Brain microvascular endothelial cell (primary cell): ENCODE data around the gene MPHOSPH8.

Experiments used
- DNase-seq: peaks from one replicate; pipeline ENCODE4 v3.0.0-alpha.2; 2020
- H3K27ac ChIP-seq: fragments of 250-450 bp; sonication (Bioruptor Pico); 2 replicates; pipeline ENCODE4 v1.5.1; 2020; ENCODE audit warnings: mild to moderate bottlenecking, moderate library complexity
- H3K27me3 ChIP-seq: fragments of 250-450 bp; sonication (Bioruptor Pico); replicated peaks from 2 replicates; pipeline ENCODE4 v1.5.1; 2020; ENCODE audit warnings: mild to moderate bottlenecking
- H3K36me3 ChIP-seq: fragments of 250-450 bp; sonication (Bioruptor Pico); replicated peaks from 2 replicates; pipeline ENCODE4 v1.5.1; 2020; ENCODE audit warnings: mild to moderate bottlenecking
- H3K4me3 ChIP-seq: 2 replicates; pipeline ENCODE4 v1.5.1; 2011; ENCODE audit warnings: low read depth, mild to moderate bottlenecking, control low read depth, low read length, moderate library complexity
- CTCF ChIP-seq: IDR thresholded peaks from 2 replicates; pipeline ENCODE4 v1.5.1; 2011; ENCODE audit warnings: low read depth, mild to moderate bottlenecking, moderate library complexity, low read length, control low read depth, inconsistent platforms; ENCODE audit errors: missing control alignments
- in situ Hi-C: cut with HindIII; loops from 2 replicates; pipeline ENCODE4 v1.10.0; 2017; ENCODE audit warnings: low sequenced_read_pairs, low pct_ligation_motif_present

The MPHOSPH8 gene

GRCh38 chr13:19590423-19590822, 43.0 kb upstream of the MPHOSPH8 start:
- TF ChIP-seq CTCF: no peak
- Histone ChIP-seq H3K27ac (no peak overlapping the region), H3K36me3 (no peaks in the 10 kb centered on the region), H3K27me3 (no peaks in the 10 kb centered on the region), H3K4me3 (no peak overlapping the region)
- in situ Hi-C loops: no loop called here
- no peak for DNase-seq

- no peak overlapping the region for H3K4me3 ChIP-seq
- no peak for TF ChIP-seq CTCF
- H3K27me3 ChIP-seq: no peaks in the 10 kb centered on the region
- no peak overlapping the region for H3K27ac ChIP-seq
- DNase-seq: no peak
- in situ Hi-C loops: no loop called here
- H3K36me3 ChIP-seq: no peaks in the 10 kb centered on the region
These were observed 41.6 kb upstream of the MPHOSPH8 start for GRCh38 chr13:19591864-19592263.

GRCh38 chr13:19592657-19593180, 40.7 kb upstream of the MPHOSPH8 start:
- no peak for TF ChIP-seq CTCF
- Histone ChIP-seq H3K36me3 (no peaks in the 10 kb centered on the region), H3K4me3 (no peak overlapping the region), H3K27ac (no peak overlapping the region), H3K27me3 (no peaks in the 10 kb centered on the region)
- DNase-seq: no peak
- in situ Hi-C loops: no loop called here

GRCh38 chr13:19596086-19596485, 37.4 kb upstream of the MPHOSPH8 start:
- Histone ChIP-seq H3K27ac (no peak overlapping the region), H3K27me3 (no peaks in the 10 kb centered on the region), H3K4me3 (no peak overlapping the region), H3K36me3 (no peaks in the 10 kb centered on the region)
- in situ Hi-C loops: no loop called here
- no peak for DNase-seq
- TF ChIP-seq CTCF: no peak

- Histone ChIP-seq H3K27ac (no peak overlapping the region), H3K27me3 (no peaks in the 10 kb centered on the region), H3K4me3 (no peak overlapping the region), H3K36me3 (no peaks in the 10 kb centered on the region)
- DNase-seq: no peak
- in situ Hi-C loops: no loop called here
- no peak for TF ChIP-seq CTCF
These were observed 36.5 kb upstream of the MPHOSPH8 start for GRCh38 chr13:19596960-19597361.

GRCh38 chr13:19597523-19597922, 35.9 kb upstream of the MPHOSPH8 start:
- in situ Hi-C loops: no loop called here
- Histone ChIP-seq H3K4me3 (no peak overlapping the region), H3K36me3 (no peaks in the 10 kb centered on the region), H3K27me3 (no peaks in the 10 kb centered on the region), H3K27ac (no peak overlapping the region)
- TF ChIP-seq CTCF: no peak
- peak; percentile 61 for DNase-seq
